Measurements from ENCODE around the gene MYOG. TPM values are rescaled to one million over a fixed set of nuclear protein-coding genes. Genes with fewer than 3 reads are reported as not detected.

MYOG gene
- total RNA-seq, 1 experiment from 2014 or later: not detected

GRCh38 chr1:203098914-203099520, 13.2 kb upstream of the MYOG start:
- Histone ChIP-seq H2BK15ac (ENCODE audit: low read depth, low read length) (no peak overlapping the region), H4K91ac (ENCODE audit: insufficient read length, low read depth, low read length) (no peak overlapping the region), H4K5ac (ENCODE audit: insufficient read length, low read depth, low read length) (no peak overlapping the region), H3K23ac (ENCODE audit: insufficient read length, low read depth, low read length) (no peak overlapping the region), H2BK120ac (ENCODE audit: low read depth, low read length, poor library complexity, severe bottlenecking) (no peak overlapping the region), H2BK12ac (ENCODE audit: insufficient read length, low read depth, low read length) (no peak overlapping the region), H3K4ac (ENCODE audit: low read depth, low read length) (no peak overlapping the region), H2AFZ (ENCODE audit: low read length) (no peak overlapping the region), H3K79me2 (ENCODE audit: insufficient read depth, low read length) (no peaks in the 10 kb centered on the region), H2BK20ac (ENCODE audit: low read depth, low read length, poor library complexity, severe bottlenecking) (no peak overlapping the region), H3K79me1 (ENCODE audit: insufficient read depth, low read depth, low read length, poor library complexity, severe bottlenecking) (no peaks in the 10 kb centered on the region), H3K4me2 (ENCODE audit: insufficient read depth, insufficient read length, low read length) (no peak overlapping the region), H3K4me1 (ENCODE audit: insufficient read depth, low read length) (no peaks in the 10 kb centered on the region), H3K14ac (ENCODE audit: insufficient read depth, low read length) (no peak overlapping the region), H3K18ac (ENCODE audit: insufficient read length, low read depth, low read length) (no peak overlapping the region), H3K56ac (ENCODE audit: insufficient read length, low read depth, low read length) (no peak overlapping the region), H4K8ac (replicated peaks; ENCODE audit: insufficient read length, low read depth, low read length) (no peak overlapping the region), H2AK5ac (ENCODE audit: insufficient read length, low read length) (no peak overlapping the region), H3K9me3 (ENCODE audit: control insufficient read depth, low read depth, low read length) (no peaks in the 10 kb centered on the region), H3K27ac (ENCODE audit: insufficient read length, low read depth, low read length) (no peak overlapping the region), H2BK5ac (ENCODE audit: insufficient read length, low read length) (no peak overlapping the region), H3K23me2 (ENCODE audit: insufficient read length, low read depth, low read length, poor library complexity, severe bottlenecking) (no peaks in the 10 kb centered on the region), H3K9ac (ENCODE audit: extremely low read depth, insufficient read length, low read length) (no peak overlapping the region), H3K27me3 (ENCODE audit: insufficient read depth, low read length) (no peaks in the 10 kb centered on the region), H3T11ph (ENCODE audit: low read length) (no peak overlapping the region), H4K20me1 (ENCODE audit: control insufficient read depth, insufficient read depth, insufficient read length) (no peaks in the 10 kb centered on the region)
- TF ChIP-seq, protein P1, sequence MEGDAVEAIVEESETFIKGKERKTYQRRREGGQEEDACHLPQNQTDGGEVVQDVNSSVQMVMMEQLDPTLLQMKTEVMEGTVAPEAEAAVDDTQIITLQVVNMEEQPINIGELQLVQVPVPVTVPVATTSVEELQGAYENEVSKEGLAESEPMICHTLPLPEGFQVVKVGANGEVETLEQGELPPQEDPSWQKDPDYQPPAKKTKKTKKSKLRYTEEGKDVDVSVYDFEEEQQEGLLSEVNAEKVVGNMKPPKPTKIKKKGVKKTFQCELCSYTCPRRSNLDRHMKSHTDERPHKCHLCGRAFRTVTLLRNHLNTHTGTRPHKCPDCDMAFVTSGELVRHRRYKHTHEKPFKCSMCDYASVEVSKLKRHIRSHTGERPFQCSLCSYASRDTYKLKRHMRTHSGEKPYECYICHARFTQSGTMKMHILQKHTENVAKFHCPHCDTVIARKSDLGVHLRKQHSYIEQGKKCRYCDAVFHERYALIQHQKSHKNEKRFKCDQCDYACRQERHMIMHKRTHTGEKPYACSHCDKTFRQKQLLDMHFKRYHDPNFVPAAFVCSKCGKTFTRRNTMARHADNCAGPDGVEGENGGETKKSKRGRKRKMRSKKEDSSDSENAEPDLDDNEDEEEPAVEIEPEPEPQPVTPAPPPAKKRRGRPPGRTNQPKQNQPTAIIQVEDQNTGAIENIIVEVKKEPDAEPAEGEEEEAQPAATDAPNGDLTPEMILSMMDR (conservative IDR thresholded peaks at IDR 0.05): no peak
- Mint-ChIP-seq H3K27ac (no peak overlapping the region; a peak in 1 of 7 replicates), H3K4me1 (no peaks in the 10 kb centered on the region), H3K9me3 (peaks cover 23 to 29% of the 10 kb centered on the region in 2 experiments), H3K36me3 (ENCODE audit: insufficient read depth in 1 of 3, low read depth in 3 of 3) (peaks cover 10 to 21% (median 11%) of the 10 kb centered on the region in 3 experiments; a peak in 6 of 7 replicates), H3K27me3 (ENCODE audit: low read depth) (peaks cover 13% of the 10 kb centered on the region), H3K4me3 (no peak overlapping the region)
- no peak for DNase-seq
- no CpG with 5 or more reads among the region's 8 CpGs for WGBS (ENCODE audit: extremely low coverage, insufficient read length, low lambda C conversion rate)
